Measurements from ENCODE around the gene PIK3CD. TPM values are rescaled to one million over a fixed set of nuclear protein-coding genes. Genes with fewer than 3 reads are reported as not detected.
"Not testable (repeated sequence)": the region's sequence is repeated elsewhere in the genome, so short reads cannot be mapped to it uniquely, and the experiment has no call there.

Gene PIK3CD
- total RNA-seq, 1 donor from 2014 or later: 3.3 TPM

DNA sequence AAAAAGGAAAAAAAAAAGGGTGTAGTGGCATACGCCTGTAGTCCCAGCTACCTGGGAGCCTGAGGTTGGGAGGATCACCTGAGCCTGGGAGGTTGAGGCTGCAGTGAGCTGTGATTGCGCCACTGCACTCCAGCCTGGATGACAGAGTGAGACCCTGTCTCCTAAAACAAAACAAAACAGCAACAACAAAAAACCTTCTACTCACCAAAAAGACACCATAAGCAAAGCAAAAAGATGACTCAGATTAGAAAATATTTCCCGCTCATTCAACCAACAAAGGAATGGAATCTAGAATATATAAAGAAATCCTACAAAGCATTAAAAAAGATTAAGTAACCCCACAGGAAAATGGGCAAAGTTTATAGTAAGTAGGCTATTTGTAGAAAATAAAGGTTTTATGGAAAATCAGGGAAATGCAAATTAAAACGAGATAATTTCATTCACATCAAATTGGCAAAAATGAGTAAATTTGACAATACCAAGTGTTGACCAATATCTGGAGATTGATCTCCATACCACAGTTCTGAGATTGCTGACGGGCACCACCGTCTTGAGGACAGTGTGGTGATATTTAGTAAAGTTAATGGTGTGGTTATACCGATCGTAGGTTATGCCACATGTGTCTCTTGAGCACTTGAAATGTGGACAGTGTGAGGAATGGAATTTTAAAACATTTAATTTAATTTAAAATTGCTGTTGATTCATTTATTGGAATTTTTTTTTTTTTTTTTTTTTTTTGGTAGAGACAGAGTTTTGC lies 54.0 kb downstream of the PIK3CD start:
- intact Hi-C loops (cut with DNase I): no loop called here
- no peak for ATAC-seq (ENCODE audit: poor library complexity)
- no peak for DNase-seq

DNA sequence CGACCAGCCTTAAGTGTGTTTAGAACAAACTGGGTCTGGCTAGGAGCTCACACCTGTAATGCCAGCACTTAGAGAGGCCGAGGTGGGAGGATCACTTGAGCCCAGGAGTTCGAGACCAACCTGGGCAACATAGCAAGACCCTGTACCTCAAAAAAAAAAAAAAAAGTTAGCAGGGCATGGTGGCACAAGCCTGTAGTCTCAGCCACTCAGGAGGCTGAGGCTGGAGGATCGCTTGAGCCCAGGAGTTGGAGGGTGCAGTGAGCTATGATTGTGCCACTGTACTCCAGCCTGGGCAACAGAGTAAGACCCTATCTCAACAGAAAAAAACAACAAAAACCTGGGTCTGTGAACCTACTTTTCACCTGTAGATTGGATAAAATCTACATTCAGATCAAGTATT lies 54.6 kb downstream of the PIK3CD start:
- no peak for ATAC-seq (ENCODE audit: poor library complexity)
- intact Hi-C loops (cut with DNase I): no loop called here
- no peak for DNase-seq

DNA sequence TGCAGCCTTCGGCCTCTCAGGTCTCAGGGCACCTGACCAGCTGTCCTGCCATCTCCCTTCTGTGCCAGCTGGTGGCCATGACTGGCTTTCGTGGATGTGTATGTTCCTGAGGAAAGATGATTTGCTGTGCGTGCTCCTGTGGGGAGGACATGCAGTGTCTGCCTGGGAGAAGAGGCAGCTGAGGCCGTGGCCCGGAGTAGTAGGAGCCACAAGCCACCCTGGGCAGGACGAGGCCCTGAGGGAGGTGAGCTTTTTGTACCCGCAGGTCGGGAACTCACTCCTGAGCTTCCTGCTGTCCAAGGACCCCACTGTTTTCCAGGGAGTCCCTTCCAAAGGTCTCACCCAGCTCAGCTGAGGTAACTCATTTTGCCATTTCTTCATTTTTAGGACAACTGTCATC lies 58.5 kb downstream of the PIK3CD start:
- intact Hi-C loops (cut with DNase I): no loop called here
- no peak for DNase-seq

DNA sequence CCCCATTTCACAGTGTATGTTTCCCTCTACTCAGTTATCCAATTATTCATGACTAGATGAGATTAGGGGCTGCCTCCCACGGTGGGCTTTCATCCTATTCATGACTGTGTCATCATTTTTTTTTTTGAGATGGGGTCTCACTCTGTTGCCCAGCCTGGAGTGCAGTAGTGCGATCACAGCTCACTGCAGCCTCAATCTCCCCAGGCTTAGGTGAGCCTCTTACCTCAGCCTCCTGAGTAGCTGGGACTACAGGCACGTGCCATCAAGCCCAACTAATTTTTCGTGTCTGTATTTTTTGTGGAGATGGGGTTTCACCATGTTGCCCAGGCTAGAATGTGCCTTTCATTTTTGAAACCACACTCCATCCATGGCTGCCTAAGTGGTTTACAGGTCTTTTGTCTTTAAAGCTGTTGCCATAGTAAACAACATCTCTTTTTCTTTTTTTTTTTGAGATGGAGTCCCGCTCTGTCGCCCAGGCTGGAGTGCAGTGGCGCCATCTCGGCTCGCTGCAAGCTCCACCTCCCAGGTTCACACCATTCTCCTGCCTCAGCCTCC lies 60.0 kb downstream of the PIK3CD start:
- ATAC-seq (ENCODE audit: poor library complexity) (no peak), DNase-seq (no peak)
- intact Hi-C loops (cut with DNase I): no loop called here

More for the DNA sequence above, 58.5 kb downstream of the PIK3CD start:
- ATAC-seq (ENCODE audit: poor library complexity): no peak

DNA sequence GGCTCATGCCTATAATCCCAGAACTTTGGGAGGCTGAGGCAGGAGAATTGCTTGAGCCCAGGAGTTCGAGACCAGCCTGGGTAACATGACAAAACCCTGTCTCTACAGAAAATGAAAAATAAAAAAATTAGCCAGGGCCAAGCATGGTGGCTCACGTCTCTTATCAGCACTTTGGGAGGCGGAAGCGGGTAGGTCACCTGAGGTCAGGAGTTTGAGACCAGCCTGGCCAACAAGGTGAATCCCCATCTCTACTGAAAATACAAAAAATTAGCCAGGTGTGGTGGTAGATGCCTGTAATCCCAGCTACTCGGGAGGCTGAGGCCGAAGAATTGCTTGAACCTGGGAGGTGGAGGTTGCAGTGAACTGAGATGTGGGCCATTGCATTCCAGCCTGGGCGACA lies 61.2 kb downstream of the PIK3CD start:
- intact Hi-C loops (cut with DNase I); DNase-seq; ATAC-seq (ENCODE audit: poor library complexity): not testable (repeated sequence)

DNA sequence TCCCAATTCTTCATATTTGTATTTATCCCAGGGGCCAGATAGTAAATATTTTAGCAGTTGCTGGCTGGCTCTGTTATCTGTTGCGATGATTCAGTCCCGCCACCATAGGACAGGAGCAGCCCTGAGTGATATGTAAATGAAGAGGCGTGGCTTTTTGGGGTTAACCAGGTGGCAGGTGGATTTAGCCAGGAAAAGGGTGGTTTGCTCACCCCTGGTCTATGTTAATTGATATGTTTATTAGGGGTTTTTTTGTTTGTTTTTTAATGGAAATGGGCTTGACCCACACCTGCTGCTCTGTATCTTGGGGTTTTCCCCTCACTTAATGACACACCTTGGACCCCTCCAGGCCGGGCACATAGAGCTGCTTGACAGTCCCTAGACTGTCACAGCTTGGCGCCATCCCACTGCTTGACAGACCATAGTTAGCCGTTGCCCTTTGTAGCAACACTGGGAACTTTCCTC lies 62.8 kb downstream of the PIK3CD start:
- DNase-seq (no peak), ATAC-seq (ENCODE audit: poor library complexity) (no peak)
- intact Hi-C loops (cut with DNase I): no loop called here

DNA sequence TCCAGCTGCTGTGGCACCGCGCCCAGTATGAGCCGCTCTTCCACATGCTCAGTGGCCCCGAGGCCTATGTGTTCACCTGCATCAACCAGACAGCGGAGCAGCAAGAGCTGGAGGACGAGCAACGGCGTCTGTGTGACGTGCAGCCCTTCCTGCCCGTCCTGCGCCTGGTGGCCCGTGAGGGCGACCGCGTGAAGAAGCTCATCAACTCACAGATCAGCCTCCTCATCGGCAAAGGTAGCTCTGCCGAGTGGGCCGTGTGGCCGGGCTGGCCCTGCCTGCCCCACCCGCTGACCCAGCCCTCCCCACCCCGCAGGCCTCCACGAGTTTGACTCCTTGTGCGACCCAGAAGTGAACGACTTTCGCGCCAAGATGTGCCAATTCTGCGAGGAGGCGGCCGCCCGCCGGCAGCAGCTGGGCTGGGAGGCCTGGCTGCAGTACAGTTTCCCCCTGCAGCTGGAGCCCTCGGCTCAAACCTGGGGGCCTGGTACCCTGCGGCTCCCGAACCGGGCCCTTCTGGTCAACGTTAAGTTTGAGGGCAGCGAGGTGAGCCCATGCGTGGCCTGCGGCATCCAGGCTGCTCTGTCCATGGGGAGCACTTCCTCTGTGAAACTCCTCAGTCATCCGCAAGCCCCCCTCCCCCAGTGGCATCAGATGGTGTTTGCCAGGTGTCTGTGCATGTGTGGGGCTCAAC lies 64.2 kb downstream of the PIK3CD start:
- DNase-seq (no peak), ATAC-seq (ENCODE audit: poor library complexity) (no peak)
- intact Hi-C loops (cut with DNase I): no loop called here

DNA sequence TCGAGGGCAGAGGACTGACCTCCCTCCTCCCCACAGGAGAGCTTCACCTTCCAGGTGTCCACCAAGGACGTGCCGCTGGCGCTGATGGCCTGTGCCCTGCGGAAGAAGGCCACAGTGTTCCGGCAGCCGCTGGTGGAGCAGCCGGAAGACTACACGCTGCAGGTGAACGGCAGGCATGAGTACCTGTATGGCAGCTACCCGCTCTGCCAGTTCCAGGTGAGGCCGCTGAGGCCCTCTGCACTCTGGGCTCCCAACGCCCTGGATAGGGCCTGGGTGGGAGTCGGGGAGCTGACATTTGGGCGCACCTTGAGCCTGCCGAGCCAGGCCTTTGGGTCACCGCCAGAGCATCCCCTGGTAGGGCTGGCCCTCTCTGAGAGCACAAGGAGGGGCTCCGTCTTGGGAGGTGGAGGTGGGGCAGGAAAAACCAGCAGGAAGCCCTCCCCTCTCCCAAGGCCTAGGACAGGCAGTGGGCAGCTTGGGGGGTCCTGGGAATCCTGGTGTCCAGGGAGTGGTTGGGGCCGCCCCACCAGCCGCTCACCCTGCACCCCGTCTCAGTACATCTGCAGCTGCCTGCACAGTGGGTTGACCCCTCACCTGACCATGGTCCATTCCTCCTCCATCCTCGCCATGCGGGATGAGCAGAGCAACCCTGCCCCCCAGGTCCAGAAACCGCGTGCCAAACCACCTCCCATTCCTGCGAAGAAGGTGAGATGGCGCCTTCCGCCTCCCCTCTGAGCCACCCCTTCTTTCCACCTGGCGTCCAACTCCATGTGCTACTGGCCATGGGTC lies 65.1 kb downstream of the PIK3CD start:
- DNase-seq (no peak), ATAC-seq (ENCODE audit: poor library complexity) (no peak)
- intact Hi-C loops (cut with DNase I): no loop called here

DNA sequence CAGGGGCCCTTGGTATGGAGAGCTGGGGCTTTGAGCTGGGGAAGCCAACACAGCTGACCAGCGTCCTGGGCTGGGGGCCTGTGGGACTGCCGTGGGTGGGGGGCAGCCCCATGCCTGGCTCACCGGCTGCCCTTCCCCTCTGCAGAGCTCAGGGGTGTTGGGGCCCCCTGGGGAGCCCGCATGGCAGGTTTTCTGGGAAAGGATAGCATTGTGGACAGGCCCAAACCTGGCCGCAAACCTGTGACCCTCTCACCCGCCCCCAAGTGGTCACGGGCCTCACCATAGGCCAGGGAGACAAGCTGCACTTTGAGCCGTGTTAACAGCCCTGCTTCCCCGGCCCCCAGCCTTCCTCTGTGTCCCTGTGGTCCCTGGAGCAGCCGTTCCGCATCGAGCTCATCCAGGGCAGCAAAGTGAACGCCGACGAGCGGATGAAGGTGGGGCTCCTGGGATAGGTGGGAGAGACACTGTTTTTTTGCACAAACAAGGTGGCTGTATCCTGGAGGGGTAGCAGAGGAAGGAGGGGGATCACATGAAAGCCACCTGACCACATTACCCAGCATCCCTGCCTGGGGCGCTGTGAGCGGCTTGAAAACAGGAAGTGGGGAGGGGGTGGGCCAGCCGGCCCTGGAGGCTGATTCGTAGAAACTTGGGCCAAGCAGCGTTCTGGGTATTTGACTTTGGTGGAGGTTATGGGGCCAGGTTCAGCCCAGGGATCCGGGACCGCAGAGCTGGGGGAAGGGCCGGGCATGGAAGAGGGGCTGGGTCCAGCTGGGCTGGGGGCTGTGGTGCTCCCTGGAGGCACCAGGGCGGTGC lies 65.9 kb downstream of the PIK3CD start:
- peak; percentile 77 for DNase-seq
- intact Hi-C loops (cut with DNase I): no loop called here
- ATAC-seq (ENCODE audit: poor library complexity): peak; percentile 56

DNA sequence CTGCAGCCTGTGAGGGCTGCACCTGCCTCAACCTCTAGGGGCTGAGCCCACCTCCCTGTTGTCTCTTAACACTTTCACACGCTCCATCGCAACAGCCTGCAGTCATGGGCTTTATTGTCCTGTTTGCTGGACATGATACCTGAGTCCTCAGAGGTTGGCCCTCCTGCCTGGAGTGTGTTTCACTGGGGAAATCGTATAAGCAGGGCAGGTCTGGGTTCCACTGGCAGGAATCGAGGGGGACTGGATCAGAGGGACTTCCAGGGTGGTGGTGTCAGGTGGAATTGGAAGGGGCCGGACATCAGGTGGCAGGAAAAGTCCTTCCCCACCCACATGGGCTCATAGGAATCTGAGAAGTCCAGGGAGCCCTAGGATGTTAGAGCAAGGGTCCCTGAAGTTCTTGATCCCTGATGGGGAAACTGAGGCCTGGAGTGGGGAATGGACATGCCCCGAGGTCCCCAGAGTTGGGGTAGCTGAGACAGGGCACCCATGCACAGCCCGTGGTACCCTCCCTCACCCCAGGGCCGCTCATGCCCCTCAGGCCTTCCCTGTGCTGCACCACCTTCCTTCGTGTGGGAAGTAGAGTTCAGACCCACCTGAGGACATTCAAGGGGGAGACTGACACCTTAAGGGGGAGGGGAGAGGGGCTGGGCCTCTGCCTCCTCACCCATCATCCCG lies 66.6 kb downstream of the PIK3CD start:
- no peak for DNase-seq
- intact Hi-C loops (cut with DNase I): no loop called here
- no peak for ATAC-seq (ENCODE audit: poor library complexity)

DNA sequence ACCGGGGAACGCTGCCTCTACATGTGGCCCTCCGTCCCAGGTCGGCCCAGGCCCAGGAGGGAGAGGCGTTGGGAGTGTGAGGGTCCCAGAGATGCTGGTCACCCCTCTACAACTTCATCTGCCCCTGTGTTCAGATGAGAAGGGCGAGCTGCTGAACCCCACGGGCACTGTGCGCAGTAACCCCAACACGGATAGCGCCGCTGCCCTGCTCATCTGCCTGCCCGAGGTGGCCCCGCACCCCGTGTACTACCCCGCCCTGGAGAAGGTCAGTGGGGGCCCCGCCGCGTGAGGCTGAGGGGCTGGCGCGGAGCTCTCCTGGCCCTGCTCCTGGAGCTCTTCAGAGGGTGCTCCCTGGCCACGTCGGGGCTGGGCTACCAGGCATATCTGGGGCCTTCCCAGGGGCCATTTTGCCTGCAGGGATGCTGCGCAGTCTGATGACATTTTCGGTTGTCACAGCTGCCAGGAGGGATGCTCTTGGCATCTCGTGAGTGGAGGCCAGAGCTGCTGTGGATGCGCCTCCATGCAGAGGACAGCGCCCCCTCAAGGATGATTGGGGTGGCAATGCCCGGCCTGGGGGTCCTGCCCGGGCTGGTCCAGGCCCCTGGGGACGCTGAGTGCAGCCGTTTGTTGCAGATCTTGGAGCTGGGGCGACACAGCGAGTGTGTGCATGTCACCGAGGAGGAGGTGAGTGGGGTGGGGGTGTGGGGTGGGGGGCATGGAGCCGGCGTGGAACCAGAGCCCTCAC lies 68.6 kb downstream of the PIK3CD start:
- DNase-seq (no peak), ATAC-seq (ENCODE audit: poor library complexity) (no peak)
- intact Hi-C loops (cut with DNase I): loop anchor here (5.0 kb wide), 1 partner anchor 147 kb away; no protein-coding TSS in a partner anchor

DNA sequence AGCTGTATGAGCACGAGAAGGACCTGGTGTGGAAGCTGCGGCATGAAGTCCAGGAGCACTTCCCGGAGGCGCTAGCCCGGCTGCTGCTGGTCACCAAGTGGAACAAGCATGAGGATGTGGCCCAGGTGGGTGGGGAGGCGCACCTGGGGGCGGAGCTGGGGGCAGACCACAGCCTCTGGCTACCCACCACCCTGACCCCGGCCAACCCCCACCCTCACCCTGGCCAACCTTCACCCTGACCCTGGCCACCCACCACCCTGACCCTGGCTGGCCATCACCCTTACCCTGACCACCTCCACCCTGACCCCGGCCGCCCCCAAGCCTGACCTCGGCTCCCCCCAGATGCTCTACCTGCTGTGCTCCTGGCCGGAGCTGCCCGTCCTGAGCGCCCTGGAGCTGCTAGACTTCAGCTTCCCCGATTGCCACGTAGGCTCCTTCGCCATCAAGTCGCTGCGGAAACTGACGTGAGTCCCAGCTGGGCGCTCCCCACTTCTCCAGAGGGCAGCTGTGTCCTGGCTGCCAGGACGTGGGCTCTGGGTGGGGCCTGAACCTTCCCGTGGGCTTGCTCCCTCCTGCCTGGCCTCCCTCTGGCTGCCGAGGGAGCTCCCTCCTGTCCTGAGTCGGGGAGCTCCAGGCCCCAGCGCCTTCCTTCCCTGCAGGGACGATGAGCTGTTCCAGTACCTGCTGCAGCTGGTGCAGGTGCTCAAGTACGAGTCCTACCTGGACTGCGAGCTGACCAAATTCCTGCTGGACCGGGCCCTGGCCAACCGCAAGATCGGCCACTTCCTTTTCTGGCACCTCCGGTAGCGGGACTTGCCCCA lies 69.5 kb downstream of the PIK3CD start:
- ATAC-seq (ENCODE audit: poor library complexity) (no peak), DNase-seq (no peak)
- intact Hi-C loops (cut with DNase I): loop anchor here (5.0 kb wide), 1 partner anchor 146 kb away; no protein-coding TSS in a partner anchor

DNA sequence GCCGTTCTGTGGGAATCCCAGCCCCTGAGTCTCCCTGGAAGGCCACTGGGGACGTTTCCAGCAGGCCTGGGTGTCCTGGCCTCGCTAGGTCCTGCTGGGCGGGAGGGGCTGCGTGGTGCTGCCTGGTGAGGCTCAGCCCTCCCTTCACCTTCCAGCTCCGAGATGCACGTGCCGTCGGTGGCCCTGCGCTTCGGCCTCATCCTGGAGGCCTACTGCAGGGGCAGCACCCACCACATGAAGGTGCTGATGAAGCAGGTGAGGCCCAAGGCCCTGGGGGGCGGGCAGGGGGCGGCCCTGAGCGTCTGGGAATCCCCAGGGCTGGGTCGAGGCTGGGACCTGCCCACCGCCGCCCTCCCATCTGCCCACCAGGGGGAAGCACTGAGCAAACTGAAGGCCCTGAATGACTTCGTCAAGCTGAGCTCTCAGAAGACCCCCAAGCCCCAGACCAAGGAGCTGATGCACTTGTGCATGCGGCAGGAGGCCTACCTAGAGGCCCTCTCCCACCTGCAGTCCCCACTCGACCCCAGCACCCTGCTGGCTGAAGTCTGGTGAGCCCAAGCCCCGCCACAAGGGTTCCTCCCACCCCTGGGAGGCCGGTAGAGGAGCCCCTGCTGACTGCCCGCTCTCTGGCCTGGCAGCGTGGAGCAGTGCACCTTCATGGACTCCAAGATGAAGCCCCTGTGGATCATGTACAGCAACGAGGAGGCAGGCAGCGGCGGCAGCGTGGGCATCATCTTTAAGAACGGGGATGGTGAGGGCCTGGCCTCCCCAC lies 70.3 kb downstream of the PIK3CD start:
- no peak for DNase-seq
- intact Hi-C loops (cut with DNase I): loop anchor here (5.0 kb wide), 1 partner anchor 146 kb away; no protein-coding TSS in a partner anchor
- peak; percentile 19 for ATAC-seq (ENCODE audit: poor library complexity)

DNA sequence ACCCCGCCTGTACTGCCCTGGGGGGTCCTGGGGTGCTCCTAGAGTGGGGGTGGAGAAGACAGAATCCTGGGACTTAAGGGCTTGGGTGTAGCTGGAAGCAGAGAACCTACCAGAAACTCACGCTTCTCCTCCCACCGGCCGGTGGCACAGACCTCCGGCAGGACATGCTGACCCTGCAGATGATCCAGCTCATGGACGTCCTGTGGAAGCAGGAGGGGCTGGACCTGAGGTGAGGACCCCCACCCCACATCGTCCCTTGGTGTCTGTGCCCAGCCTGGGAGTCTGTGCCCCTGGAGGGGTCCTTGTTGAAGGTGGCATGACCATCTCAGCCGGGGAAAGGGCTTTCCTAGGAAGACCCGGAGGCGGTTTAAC lies 70.8 kb downstream of the PIK3CD start:
- ATAC-seq (ENCODE audit: poor library complexity) (no peak), DNase-seq (no peak)
- intact Hi-C loops (cut with DNase I): loop anchor here (5.0 kb wide), 1 partner anchor 145 kb away; no protein-coding TSS in a partner anchor

DNA sequence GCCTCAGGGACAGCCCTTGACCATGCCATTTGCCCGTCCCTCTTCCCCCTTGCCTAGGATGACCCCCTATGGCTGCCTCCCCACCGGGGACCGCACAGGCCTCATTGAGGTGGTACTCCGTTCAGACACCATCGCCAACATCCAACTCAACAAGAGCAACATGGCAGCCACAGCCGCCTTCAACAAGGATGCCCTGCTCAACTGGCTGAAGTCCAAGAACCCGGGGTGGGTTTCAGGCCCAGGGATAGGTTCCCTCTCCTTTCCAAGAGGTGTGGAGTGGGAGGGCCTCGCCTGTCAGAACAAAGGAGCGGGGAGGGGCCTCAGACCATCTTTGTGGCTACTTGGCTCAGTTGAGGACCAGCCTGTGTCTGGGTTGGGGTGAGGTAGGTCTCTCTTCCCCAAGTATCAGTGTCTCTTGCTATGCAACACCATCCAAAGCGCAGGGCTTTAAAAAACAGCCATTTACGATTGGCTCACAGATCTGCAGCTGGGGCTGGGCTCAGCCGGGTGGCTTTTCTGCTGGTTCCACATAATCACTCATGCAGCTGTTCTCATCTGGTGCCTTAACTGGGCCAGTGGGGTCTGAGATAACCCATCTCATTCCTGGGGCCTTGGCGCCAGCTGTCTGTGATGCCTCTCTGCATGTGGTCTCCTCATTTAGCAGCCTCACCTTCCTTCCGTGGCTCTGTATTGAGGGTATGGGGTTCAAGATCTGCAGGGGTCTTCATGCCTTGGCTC lies 71.7 kb downstream of the PIK3CD start:
- DNase-seq (no peak), ATAC-seq (ENCODE audit: poor library complexity) (no peak)
- intact Hi-C loops (cut with DNase I): loop anchor here (5.0 kb wide), 1 partner anchor 144 kb away; no protein-coding TSS in a partner anchor

Data from Right ventricle myocardium superior (tissue), 1 donor.